ENCODE data around the gene FAM234A. TPM values are rescaled to one million over a fixed set of nuclear protein-coding genes. Genes with fewer than 3 reads are reported as not detected.

FAM234A gene
- total and polyA plus RNA-seq, 2 donors = 12.7 to 28.3 TPM

- Histone ChIP-seq H3K27ac (ENCODE audit: low read depth in 1 of 2, low read length in 1 of 2) (no peak overlapping the region), H3K4me1 (ENCODE audit: control insufficient read depth in 2 of 2, insufficient read depth in 2 of 2, low read length in 2 of 2) (peaks cover 4 to 19% of the 10 kb centered on the region in 2 donors), H3K27me3 (ENCODE audit: control insufficient read depth in 2 of 2, insufficient read depth in 1 of 2, low read length in 1 of 2) (no peaks in the 10 kb centered on the region), H3K4me3 (ENCODE audit: low read length in 2 of 2) (no peak overlapping the region), H3K36me3 (ENCODE audit: control insufficient read depth in 2 of 2, insufficient read depth in 2 of 2, low read length in 1 of 2) (peaks cover 47 to 54% of the 10 kb centered on the region in 2 donors), H3K9me3 (ENCODE audit: control insufficient read depth in 2 of 2, insufficient read depth in 1 of 2, low read length in 1 of 2) (no peaks in the 10 kb centered on the region)
- no peak for DNase-seq (ENCODE audit: low read depth in 6 of 9, low spot score in 9 of 9)
- WGBS = 97% methylated on average over 16 of the region's 16 CpGs
Observed at GRCh38 chr16:314351-314750, 79.7 kb downstream of the FAM234A start.

GRCh38 chr16:314795-315299, 80.2 kb downstream of the FAM234A start:
- WGBS = 93% methylated on average over 14 of the region's 14 CpGs
- Histone ChIP-seq H3K4me1 (ENCODE audit: control insufficient read depth in 2 of 2, insufficient read depth in 2 of 2, low read length in 2 of 2) (peaks cover 4 to 15% of the 10 kb centered on the region in 2 donors), H3K9me3 (ENCODE audit: control insufficient read depth in 2 of 2, insufficient read depth in 1 of 2, low read length in 1 of 2) (no peaks in the 10 kb centered on the region), H3K27me3 (ENCODE audit: control insufficient read depth in 2 of 2, insufficient read depth in 1 of 2, low read length in 1 of 2) (no peaks in the 10 kb centered on the region), H3K36me3 (ENCODE audit: control insufficient read depth in 2 of 2, insufficient read depth in 2 of 2, low read length in 1 of 2) (peaks cover 52 to 54% of the 10 kb centered on the region in 2 donors), H3K4me3 (ENCODE audit: low read length in 2 of 2) (no peak overlapping the region), H3K27ac (ENCODE audit: low read depth in 1 of 2, low read length in 1 of 2) (no peak overlapping the region)
- no peak for DNase-seq (ENCODE audit: low read depth in 6 of 9, low spot score in 9 of 9)

Other genes starting within 250 kb of the FAM234A start
- 8.6 TPM for gene POLR3K, start 181.2 kb upstream of the FAM234A start, total RNA-seq
- 10.6 TPM for gene POLR3K, start 181.2 kb upstream of the FAM234A start, polyA plus RNA-seq
- gene SNRNP25, start 181.0 kb upstream of the FAM234A start, total RNA-seq = 33.7 TPM
- gene SNRNP25, start 181.0 kb upstream of the FAM234A start, polyA plus RNA-seq = 23.3 TPM
- gene RHBDF1, start 162.2 kb upstream of the FAM234A start, total RNA-seq = 1.9 TPM
- gene RHBDF1, start 162.2 kb upstream of the FAM234A start, polyA plus RNA-seq = 10.7 TPM
- 45.1 TPM for gene MPG, start 156.6 kb upstream of the FAM234A start, total RNA-seq
- gene MPG, start 156.6 kb upstream of the FAM234A start, polyA plus RNA-seq = 58.1 TPM
- 2.8 TPM for gene NPRL3, start 96.1 kb upstream of the FAM234A start, total RNA-seq
- 16.7 TPM for gene NPRL3, start 96.1 kb upstream of the FAM234A start, polyA plus RNA-seq
- gene HBZ, start 82.2 kb upstream of the FAM234A start, total RNA-seq = 3.2 TPM
- gene HBZ, start 82.2 kb upstream of the FAM234A start, polyA plus RNA-seq = 0.34 TPM
- 25.3 TPM for gene HBM, start 68.8 kb upstream of the FAM234A start, total RNA-seq
- not detected for gene HBM, start 68.8 kb upstream of the FAM234A start, polyA plus RNA-seq
- gene HBA2, start 61.9 kb upstream of the FAM234A start, total RNA-seq = 595 TPM
- 19.8 TPM for gene HBA2, start 61.9 kb upstream of the FAM234A start, polyA plus RNA-seq
- 222 TPM for gene HBA1, start 58.1 kb upstream of the FAM234A start, total RNA-seq
- 9.9 TPM for gene HBA1, start 58.1 kb upstream of the FAM234A start, polyA plus RNA-seq
- gene HBQ1, start 54.4 kb upstream of the FAM234A start, total RNA-seq = 1.9 TPM
- gene HBQ1, start 54.4 kb upstream of the FAM234A start, polyA plus RNA-seq = 0.30 TPM
- 64.7 TPM for gene LUC7L, start 5.4 kb upstream of the FAM234A start, total RNA-seq
- gene LUC7L, start 5.4 kb upstream of the FAM234A start, polyA plus RNA-seq = 458 TPM
- not detected for gene RGS11, start 41.1 kb downstream of the FAM234A start, total RNA-seq
- 1.3 TPM for gene RGS11, start 41.1 kb downstream of the FAM234A start, polyA plus RNA-seq
- gene ARHGDIG, start 45.8 kb downstream of the FAM234A start, total RNA-seq = 0.09 TPM
- gene ARHGDIG, start 45.8 kb downstream of the FAM234A start, polyA plus RNA-seq = 0.52 TPM
- gene PDIA2, start 48.3 kb downstream of the FAM234A start, total RNA-seq = 0.14 TPM
- gene PDIA2, start 48.3 kb downstream of the FAM234A start, polyA plus RNA-seq = 1.8 TPM
- 20.0 TPM for gene AXIN1, start 117.9 kb downstream of the FAM234A start, total RNA-seq
- gene AXIN1, start 117.9 kb downstream of the FAM234A start, polyA plus RNA-seq = 24.1 TPM
- gene MRPL28, start 135.7 kb downstream of the FAM234A start, total RNA-seq = 64.2 TPM
- 79.4 TPM for gene MRPL28, start 135.7 kb downstream of the FAM234A start, polyA plus RNA-seq
- 22.1 TPM for gene PGAP6, start 147.2 kb downstream of the FAM234A start, total RNA-seq
- gene PGAP6, start 147.2 kb downstream of the FAM234A start, polyA plus RNA-seq = 47.4 TPM
- 57.1 TPM for gene NME4, start 162.4 kb downstream of the FAM234A start, total RNA-seq
- gene NME4, start 162.4 kb downstream of the FAM234A start, polyA plus RNA-seq = 34.4 TPM
- gene DECR2, start 167.1 kb downstream of the FAM234A start, total RNA-seq = 4.5 TPM
- gene DECR2, start 167.1 kb downstream of the FAM234A start, polyA plus RNA-seq = 14.2 TPM
- 6.8 TPM for gene RAB11FIP3, start 190.8 kb downstream of the FAM234A start, total RNA-seq
- gene RAB11FIP3, start 190.8 kb downstream of the FAM234A start, polyA plus RNA-seq = 26.7 TPM

All from thymus (tissue), 11 donors.